ENCODE results near the gene BMPR1A.
"Not testable (repeated sequence)": the region's sequence is repeated elsewhere in the genome, so short reads cannot be mapped to it uniquely, and the experiment has no call there.

BMPR1A gene

DNA sequence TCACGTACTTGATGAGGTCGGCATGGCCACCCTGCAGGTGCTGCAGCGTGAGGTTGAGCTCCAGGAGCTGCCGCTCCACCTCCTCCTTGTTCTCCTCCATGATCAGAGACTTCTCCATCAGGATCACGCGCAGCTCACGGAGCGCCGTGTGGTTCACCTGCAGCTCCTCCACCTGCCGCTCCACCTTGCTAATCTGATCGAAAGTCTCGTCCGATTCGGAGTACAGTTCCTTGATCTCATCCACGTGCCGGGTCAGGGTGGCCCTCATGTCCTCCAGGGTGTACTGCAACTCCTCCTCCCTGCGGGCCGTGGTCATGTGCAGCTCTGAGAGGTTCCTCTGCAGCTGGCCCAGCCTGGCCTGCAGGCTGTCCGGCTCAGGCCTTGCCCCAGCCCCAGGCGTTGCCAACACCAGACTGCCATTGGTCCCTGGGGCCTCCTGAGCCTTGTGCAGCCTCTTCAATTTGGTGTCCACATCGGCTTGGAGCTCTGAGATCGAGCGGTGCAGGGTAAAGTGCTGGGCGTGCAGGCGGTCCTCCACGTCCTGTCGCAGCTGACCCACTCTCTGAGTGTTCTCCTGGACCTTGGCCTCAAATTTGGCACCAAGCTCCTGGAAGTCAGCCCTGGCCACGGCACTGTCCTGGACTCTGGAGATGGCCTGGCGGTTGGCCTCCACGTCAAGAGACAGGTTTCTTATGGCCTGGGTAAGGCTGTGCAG lies 187.1 kb downstream of the BMPR1A start:
- no peak for DNase-seq

DNA sequence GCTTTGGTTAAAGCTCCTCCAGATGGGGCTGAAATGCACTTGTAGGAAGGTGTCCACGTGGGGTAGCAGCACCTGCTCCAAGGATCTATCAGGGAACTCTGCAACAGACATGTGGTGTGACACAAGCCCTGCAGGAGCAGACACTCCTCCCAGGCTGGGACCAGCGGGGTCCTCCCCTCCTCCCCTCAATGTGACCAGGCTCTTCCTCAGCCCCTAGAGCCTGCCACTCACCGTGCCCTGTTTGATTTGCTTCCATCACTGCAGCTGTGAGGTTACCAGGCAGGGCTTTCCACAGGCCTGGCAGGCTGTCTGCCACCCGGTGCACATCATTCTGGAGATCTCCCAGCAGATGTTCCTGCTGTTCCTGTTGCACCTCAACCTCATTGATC lies 187.6 kb downstream of the BMPR1A start:
- DNase-seq = no peak

DNA sequence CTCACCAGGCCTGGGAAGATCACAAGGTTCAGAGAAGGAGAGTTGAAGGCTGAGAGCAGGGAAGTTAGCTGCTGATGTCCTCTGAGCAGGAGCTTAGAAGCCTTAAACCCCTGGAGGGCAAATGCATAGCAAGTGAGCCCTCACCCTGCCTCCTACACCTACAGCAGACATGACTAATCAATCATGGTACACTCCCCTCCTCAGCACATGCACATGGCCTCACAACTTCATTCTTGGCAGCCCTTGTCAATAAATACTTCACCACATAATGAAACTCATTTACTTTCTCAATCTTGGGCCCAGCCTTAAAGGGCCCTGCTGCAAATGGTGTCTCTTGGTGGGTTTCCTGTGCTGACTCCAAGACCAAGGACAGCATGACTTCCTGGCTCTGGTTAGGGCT lies 188.1 kb downstream of the BMPR1A start:
- DNase-seq = no peak

GRCh38 chr10:86944907-86945306 lies 188.5 kb downstream of the BMPR1A start:
- no peak for DNase-seq

DNA sequence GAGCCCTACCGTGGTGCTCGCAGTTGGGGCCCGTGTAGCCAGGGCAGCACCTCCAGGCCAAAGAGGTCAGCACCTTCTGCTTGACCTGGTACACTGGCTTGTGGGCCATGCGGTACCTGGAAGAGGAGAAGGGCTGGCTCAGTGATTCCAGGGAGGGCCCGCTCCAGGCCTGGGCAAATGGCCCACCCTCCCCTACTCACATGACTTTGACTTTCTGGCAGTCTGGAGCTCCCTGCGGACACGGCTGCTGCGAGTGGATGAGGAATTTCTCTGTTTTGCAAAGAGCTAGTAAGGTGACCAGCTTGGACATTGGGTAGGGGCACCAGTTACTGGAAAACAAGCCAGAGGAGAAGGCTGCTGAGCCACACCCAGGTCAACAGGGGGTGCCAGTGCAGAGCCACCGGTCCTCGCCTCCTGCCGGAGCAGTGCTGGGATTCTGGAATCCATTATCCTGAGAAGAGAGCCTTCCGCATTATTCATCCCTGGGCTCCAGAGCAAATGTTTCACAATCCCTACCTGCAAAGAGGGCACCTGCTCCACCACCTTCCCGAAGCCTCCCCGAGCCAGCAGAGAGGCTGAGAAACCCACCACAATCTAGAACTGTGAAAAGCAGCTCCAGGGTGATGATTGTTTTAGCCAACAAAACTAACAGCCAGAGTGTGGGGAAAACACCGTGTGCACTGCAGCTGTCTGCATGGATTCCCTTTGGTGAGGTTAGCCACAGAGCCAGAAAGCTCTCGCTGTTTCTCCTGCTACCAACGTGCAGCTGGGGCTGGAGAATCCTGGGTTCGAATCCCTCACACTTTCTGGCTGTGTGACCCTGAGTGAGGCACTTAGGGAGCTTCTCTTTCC lies 189.2 kb downstream of the BMPR1A start:
- no peak for DNase-seq

DNA sequence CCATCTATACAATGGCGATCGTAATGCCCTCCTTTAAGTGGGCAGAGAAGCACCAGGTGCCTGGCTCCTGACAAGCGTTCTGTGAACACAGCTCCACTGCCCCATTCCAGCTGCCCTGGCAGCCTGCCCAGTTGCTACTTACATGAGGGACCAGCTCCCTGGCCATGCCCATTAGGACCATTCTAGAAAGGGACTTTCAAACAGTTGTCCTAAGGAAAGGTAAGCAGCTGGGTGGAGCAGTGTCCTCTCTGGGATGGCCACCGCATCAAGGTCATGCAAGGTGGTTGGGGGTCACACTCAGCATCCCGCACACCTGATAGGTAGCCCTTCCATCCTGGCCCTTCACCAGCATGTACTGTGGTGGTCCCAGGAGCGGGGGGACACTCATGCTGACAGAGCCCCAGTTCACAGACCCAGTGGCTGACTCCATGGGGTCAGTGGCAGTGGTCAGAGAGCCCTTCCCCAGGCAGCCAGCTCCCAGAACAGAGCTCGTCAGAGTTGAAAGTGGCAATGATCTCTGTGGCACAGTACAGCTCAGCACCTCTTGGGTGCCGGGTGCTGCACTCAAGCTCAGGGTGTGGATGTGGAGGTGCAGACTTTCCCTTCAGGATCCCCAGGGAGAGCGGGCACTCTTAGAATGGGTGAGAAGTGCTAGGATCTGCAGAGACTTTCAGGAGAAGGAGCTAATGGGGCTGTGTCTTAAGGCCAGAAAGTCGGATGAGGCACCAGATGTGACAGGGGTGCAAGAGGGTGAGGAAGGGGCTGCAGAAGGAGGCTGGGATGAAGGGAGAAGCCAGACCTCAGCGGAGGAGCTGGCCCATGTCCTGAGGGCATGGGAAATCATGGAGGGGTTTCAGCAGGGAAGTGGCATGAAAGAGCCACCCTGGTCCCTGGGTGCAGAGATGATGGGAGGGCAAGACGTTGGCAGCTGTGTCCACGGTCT lies 190.1 kb downstream of the BMPR1A start:
- no peak for DNase-seq

DNA sequence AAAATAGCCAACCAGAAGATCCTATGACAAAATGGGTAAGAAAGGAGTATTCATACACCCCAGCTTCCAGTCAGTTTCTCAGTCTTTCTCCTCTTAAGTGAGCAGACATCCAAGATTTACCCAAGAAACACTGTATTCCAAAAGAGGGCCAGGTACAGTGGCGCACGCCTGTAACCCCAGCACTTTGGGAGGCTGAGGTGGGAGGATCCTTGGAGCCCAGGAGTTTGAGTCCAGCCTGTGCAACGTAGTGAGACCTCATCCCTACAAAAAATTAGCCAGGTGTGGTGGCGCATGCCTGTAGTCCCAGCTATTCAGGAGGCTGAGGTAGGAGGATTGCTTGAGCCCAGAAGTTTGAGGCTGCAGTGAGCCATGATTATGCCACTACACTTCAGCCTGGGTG lies 191.4 kb downstream of the BMPR1A start:
- not testable (repeated sequence) for DNase-seq

DNA sequence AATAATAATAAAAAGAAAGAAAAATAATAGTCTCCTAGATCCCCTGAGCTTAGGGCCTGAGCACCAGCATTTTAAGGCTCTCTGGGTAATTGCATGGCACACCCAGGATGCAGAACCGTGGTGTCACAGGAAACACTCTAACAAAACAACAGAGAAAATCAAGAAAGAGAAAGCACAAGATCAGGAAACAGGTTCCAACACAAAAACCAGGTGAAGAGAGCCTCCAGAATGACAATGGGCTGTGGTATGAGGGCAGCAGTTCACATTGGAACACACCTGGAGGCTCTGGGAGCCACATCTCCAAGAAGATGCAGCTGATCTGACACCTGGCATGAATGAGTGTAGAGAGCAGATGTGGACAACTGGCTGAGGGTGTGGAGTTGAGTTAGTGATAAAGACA lies 193.9 kb downstream of the BMPR1A start:
- DNase-seq = no peak

DNA sequence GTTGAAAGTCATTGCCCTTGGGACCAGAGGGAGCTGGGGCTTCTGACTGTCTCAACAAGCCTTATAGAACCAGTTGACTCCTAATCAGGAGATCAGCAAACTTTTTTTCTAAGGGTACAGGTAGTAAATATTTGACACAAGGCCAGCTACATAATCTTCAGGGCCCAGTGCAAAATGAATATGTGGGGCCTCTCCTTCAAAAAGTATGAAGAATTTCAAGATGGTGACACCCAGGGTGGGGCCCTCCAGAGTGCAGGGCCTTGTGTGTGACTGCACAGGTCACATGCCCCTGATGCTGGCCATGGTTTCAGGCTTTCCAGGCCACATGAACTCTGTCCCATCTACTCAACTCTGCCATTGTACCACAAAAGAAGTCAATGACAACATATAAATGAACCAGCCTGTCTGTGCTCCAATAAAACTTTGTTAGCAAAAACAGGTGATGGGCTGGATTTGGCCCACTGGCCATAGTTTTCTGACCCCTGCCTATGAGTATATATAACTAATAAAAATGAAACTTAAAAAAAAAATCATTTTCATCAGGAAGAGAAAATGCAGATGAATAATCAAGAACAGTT lies 194.9 kb downstream of the BMPR1A start:
- no peak for DNase-seq

DNA sequence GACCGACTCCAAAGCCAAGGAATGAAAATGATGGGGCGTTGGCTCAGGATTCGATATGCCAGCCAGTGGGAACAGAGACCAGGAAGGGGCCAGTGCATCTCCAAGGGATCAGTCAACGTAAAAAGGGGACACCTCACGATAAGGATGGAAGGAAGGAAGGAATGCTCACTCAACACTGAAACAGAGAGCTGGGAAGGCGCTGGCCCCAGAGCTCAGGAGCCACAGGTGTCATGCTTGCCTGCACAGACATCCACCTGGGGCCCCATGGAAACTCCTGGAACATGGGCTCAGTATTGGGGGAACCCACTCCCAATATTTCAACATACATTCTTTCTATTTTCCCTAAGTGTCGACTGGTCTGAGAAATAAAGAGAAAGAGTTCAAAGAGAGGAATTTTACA lies 195.7 kb downstream of the BMPR1A start:
- no peak for DNase-seq

DNA sequence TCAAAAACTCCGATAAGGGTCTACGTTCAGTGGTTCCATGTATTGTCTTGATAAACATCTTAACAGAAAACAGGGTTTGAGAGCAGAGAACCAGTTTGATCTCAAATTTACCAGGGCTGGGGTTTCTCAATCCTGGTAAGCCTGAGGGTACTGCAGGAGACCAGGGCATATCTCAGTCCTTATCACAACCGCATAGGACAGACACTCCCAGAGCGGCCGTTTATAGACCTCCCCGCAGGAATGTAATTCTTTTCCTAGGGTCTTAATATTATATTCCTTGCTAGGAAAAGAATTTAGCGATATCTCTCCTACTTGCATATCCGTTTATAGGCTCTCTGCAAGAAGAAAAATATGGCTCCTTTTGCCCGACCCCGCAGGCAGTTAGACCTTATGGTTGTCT lies 196.3 kb downstream of the BMPR1A start:
- not testable (repeated sequence) for DNase-seq

GRCh38 chr10:86953747-86954680 lies 197.6 kb downstream of the BMPR1A start:
- DNase-seq = no peak

DNA sequence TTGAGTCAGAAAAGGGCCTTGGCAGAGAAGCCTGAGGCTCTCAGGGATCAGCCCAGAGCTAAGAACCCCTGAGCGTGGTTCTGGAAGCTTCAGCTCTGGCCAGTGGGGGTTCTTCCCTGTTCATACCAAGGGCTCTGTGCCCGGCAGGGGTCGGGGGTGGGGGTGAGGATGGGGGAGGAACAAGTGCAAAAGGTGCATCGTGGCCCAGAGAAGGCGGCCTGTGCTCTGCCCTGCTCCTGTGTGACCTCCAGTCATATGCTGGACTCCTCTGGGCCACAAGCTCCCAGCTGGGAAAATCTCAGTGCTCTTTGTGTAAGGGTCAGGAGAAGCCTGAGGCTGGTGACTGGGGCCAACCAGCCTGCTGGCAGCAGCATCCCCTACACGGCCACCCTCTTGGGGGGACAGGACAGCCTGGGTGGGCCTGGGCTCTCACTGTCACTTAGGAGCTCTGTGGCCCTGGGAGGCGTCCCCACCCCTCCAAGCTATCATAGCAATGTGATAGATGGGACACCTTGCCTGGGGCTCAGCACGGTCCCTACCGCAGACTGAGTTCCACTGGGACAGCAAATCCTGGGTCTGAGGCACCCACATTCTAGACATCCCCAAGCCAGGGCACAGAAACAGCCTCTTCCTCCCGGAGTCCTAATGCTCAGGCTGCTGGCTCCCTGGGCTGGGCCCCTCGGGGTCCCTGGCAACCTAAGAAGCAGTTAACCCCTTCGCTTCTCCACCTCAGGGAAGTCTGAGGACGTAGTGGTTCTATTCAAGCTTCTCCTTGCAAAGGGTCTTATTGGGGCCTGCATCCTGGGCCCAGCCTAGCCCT lies 198.5 kb downstream of the BMPR1A start:
- DNase-seq = no peak

DNA sequence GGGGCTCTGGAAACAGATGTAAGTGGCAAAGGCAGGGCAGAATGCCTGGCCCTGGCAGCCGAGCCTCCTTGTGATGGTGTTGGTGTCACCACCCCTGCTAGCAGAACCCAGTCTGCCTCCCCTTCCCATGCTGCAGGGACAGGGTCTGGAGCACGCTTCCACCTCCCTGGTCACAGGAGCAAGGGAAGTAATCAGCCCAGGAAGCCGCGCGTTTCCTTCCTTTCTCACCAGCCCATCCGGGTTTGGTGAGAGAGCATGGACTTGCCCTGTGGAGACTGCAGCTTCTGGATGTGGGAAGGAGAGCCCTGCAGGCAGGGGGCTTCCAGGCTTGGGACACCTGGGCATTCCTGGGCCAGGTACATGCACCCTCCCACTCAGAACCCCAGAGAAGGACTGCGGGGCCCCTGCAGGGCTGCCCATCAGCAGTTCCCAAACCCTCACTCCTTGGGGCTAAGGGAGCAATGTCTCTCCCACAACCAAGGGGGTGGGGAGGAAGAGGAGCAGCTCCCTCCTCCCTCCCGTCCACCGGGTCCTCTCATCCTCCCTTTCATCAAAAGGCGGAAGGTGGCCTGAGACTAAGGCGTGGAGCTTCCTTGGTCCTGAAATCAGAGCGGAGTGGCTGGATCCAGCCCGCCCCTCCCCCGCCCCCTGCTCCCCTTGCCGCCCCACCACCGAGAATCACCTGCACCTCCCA lies 199.2 kb downstream of the BMPR1A start:
- DNase-seq = no peak

- DNase-seq = no peak
Measured at GRCh38 chr10:86956195-86956847, 199.9 kb downstream of the BMPR1A start.

GRCh38 chr10:86956848-86957448 lies 200.5 kb downstream of the BMPR1A start:
- no peak for DNase-seq

GRCh38 chr10:86957471-86958115 lies 201.2 kb downstream of the BMPR1A start, which contains the start of gene MMRN2:
TSS of gene MMRN2 (minus strand) at chr10:86957615. CDS start at chr10:86957541, 74 bp downstream.
- DNase-seq = no peak
